DND-41 (cell line): ENCODE data around the gene TMEM245.

Source experiments
- ATAC-seq: fragments of 200-7000 bp; cut with Tn5 transposase; 3 replicates; pipeline ENCODE4 v1.9.1; 2021; ENCODE audit warnings: low read depth; ENCODE audit not compliant: insufficient read depth
- DNase-seq: peaks from one replicate; pipeline ENCODE4 v3.0.0-alpha.2; 2020
- H2AFZ ChIP-seq: 2 replicates; pipeline ENCODE4 v1.6.0; 2012; ENCODE audit warnings: low read depth, low read length
- H3K27ac ChIP-seq: 2 replicates; pipeline ENCODE4 v1.5.1; 2012; ENCODE audit warnings: low read length, inconsistent platforms
- H3K27me3 ChIP-seq: fragments of 200-600 bp; sonication (generic); 2 replicates; pipeline ENCODE4 v1.6.0; 2012; ENCODE audit warnings: low read length, mild to moderate bottlenecking, inconsistent platforms; ENCODE audit not compliant: insufficient read depth, poor library complexity
- H3K36me3 ChIP-seq: 2 replicates; pipeline ENCODE4 v1.5.1; 2012; ENCODE audit warnings: low read length, inconsistent platforms; ENCODE audit not compliant: insufficient read depth
- H3K4me1 ChIP-seq: 2 replicates; pipeline ENCODE4 v1.5.1; 2012; ENCODE audit warnings: mild to moderate bottlenecking, low read length; ENCODE audit not compliant: insufficient read depth
- H3K4me2 ChIP-seq: 2 replicates; pipeline ENCODE4 v1.6.0; 2012; ENCODE audit warnings: mild to moderate bottlenecking, moderate library complexity, low read length, inconsistent platforms; ENCODE audit not compliant: insufficient read depth
- H3K4me3 ChIP-seq, 2 experiments: fragments of 200-600 bp in 1 of 2; shearing (Covaris generic) in 1 of 2; 2 replicates each; pipeline ENCODE4 v1.5.1; 2012 to 2016; ENCODE audit warnings: inconsistent platforms in 2 of 2, low read length in 2 of 2, mild to moderate bottlenecking in 2 of 2, low read depth in 1 of 2, moderate library complexity in 1 of 2
- H3K79me2 ChIP-seq: 2 replicates; pipeline ENCODE4 v1.6.0; 2012; ENCODE audit warnings: low read length, inconsistent platforms; ENCODE audit not compliant: insufficient read depth
- H3K9ac ChIP-seq: 2 replicates; pipeline ENCODE4 v1.6.0; 2012; ENCODE audit warnings: low read depth, mild to moderate bottlenecking, inconsistent platforms, low read length, moderate library complexity
- H3K9me3 ChIP-seq: 2 replicates; pipeline ENCODE4 v1.5.1; 2012; ENCODE audit warnings: low read length, moderate library complexity, mild to moderate bottlenecking, inconsistent platforms; ENCODE audit not compliant: insufficient read depth, severe bottlenecking
- H4K20me1 ChIP-seq: 2 replicates; pipeline ENCODE4 v1.6.0; 2012; ENCODE audit warnings: low read length; ENCODE audit not compliant: insufficient read depth
- EZH2 ChIP-seq: IDR thresholded peaks from 3 replicates; pipeline ENCODE4 v1.6.1; 2012; ENCODE audit warnings: borderline replicate concordance, low read depth, mild to moderate bottlenecking, moderate library complexity, low read length, inconsistent platforms; ENCODE audit not compliant: severe bottlenecking
- TF ChIP-seq, protein P1 (sequence below): IDR thresholded peaks from 2 replicates; pipeline ENCODE4 v1.5.1; 2012; ENCODE audit warnings: borderline replicate concordance, low read length, moderate library complexity, mild to moderate bottlenecking; ENCODE audit not compliant: poor library complexity, severe bottlenecking; ENCODE audit errors: extremely low read depth

Gene TMEM245

GRCh38 chr9:109028457-109028856 is 91.3 kb downstream of the TMEM245 start:
- Histone ChIP-seq H3K9me3 (no peaks in the 10 kb centered on the region), H3K27me3 (no peaks in the 10 kb centered on the region), H3K36me3 (peaks cover 71% of the 10 kb centered on the region), H3K27ac (no peak overlapping the region), H2AFZ (no peak overlapping the region), H3K4me2 (no peak overlapping the region), H3K4me1 (no peaks in the 10 kb centered on the region), H4K20me1 (peaks cover 4% of the 10 kb centered on the region; the same call in 1 of the 2 replicates), H3K79me2 (peaks cover 32% of the 10 kb centered on the region), H3K4me3 (no peak overlapping the region), H3K9ac (no peak overlapping the region)
- DNase-seq (no peak), ATAC-seq (no peak)
- no peak for TF ChIP-seq EZH2
- TF ChIP-seq, protein P1, sequence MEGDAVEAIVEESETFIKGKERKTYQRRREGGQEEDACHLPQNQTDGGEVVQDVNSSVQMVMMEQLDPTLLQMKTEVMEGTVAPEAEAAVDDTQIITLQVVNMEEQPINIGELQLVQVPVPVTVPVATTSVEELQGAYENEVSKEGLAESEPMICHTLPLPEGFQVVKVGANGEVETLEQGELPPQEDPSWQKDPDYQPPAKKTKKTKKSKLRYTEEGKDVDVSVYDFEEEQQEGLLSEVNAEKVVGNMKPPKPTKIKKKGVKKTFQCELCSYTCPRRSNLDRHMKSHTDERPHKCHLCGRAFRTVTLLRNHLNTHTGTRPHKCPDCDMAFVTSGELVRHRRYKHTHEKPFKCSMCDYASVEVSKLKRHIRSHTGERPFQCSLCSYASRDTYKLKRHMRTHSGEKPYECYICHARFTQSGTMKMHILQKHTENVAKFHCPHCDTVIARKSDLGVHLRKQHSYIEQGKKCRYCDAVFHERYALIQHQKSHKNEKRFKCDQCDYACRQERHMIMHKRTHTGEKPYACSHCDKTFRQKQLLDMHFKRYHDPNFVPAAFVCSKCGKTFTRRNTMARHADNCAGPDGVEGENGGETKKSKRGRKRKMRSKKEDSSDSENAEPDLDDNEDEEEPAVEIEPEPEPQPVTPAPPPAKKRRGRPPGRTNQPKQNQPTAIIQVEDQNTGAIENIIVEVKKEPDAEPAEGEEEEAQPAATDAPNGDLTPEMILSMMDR = no peak

DNA sequence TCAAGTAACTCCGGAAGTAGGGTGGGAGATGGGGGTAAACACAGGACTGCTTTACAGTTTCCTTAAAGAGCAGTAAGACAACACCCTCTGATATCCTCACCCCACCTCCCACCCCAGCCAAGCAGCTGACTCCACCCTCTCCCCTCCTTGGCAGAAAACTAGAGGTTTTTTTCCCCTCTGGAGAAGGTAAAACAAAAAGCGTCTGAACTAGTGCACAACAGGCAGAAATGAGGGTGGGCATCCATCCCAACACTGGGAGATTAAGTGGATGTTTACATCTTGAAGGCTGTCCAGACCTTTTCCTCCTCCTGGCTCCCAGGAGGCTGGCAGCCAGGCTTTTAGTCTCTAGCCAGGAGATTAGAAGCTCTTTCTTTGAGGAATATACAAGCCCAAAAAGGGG is 92.6 kb downstream of the TMEM245 start:
- Histone ChIP-seq H3K4me3 (no peak overlapping the region), H3K9me3 (no peaks in the 10 kb centered on the region), H3K79me2 (peaks cover 32% of the 10 kb centered on the region), H3K36me3 (peaks cover 61% of the 10 kb centered on the region), H3K4me1 (no peaks in the 10 kb centered on the region), H4K20me1 (no peaks in the 10 kb centered on the region), H3K27me3 (no peaks in the 10 kb centered on the region), H3K4me2 (no peak overlapping the region), H2AFZ (no peak overlapping the region), H3K9ac (no peak overlapping the region), H3K27ac (no peak overlapping the region)
- TF ChIP-seq, protein P1 = no peak
- no peak for TF ChIP-seq EZH2
- ATAC-seq (no peak), DNase-seq (no peak)

GRCh38 chr9:109026306-109026705 is 93.4 kb downstream of the TMEM245 start:
- peaks cover 63% of the 10 kb centered on the region for H3K36me3 ChIP-seq
- H4K20me1 ChIP-seq = no peaks in the 10 kb centered on the region
- no peaks in the 10 kb centered on the region for H3K27me3 ChIP-seq
- H2AFZ ChIP-seq = no peak overlapping the region
- DNase-seq = no peak
- ATAC-seq = no peak
- H3K9me3 ChIP-seq = no peaks in the 10 kb centered on the region
- no peak overlapping the region for H3K4me2 ChIP-seq
- TF ChIP-seq, protein P1 = no peak
- no peak for TF ChIP-seq EZH2
- H3K4me3 ChIP-seq = no peak overlapping the region
- H3K79me2 ChIP-seq = peaks cover 29% of the 10 kb centered on the region
- no peak overlapping the region for H3K27ac ChIP-seq
- H3K4me1 ChIP-seq = no peaks in the 10 kb centered on the region
- no peak overlapping the region for H3K9ac ChIP-seq

DNA sequence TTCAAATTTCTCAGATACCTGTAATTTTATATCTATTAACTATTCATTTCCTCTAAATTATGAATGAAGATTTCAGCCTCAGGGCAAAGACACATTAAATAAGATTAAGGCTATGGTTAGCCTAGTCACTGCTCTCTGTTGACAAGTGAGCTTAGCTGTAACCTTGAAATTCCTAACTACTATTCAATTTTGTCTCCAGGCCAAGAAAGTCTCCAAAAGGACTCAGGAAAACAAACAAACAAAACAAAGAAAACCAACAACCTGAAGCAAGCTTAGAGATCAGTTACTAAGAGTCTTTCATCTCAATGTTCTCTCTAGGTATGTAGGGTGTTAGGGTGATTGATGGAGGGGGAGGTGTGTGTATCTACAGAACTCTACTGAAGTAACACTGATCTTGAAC is 96.9 kb downstream of the TMEM245 start:
- Histone ChIP-seq H3K9ac (no peak overlapping the region), H3K79me2 (peaks cover 22% of the 10 kb centered on the region; the same call in 1 of the 2 replicates), H2AFZ (no peak overlapping the region), H4K20me1 (peaks cover 5% of the 10 kb centered on the region; the same call in 1 of the 2 replicates), H3K36me3 (peaks cover 67% of the 10 kb centered on the region), H3K4me2 (no peak overlapping the region), H3K4me3 (no peak overlapping the region), H3K27me3 (no peaks in the 10 kb centered on the region), H3K9me3 (no peaks in the 10 kb centered on the region), H3K4me1 (no peaks in the 10 kb centered on the region), H3K27ac (no peak overlapping the region)
- DNase-seq = no peak
- ATAC-seq = no peak
- no peak for TF ChIP-seq EZH2
- TF ChIP-seq, protein P1 = no peak
